ENCODE results near the gene SARDH. TPM values are rescaled to one million over a fixed set of nuclear protein-coding genes. Genes with fewer than 3 reads are reported as not detected.
A peak's percentile ranks its signal among the peaks of the same experiment; 100 is the strongest.

The SARDH gene
- total and polyA plus RNA-seq, 2 donors (not counting 1 experiment from before 2014, with no cell fraction given) = 0.03 to 0.07 TPM

- CTCF ChIA-PET = no interaction called here
- H3K9me3 ChIP-seq (ENCODE audit: control extremely low read depth in 1 of 3, control insufficient read depth in 2 of 3, insufficient read depth in 1 of 3, low read length in 2 of 3) = peaks cover 0 to 3% (median 0%) of the 10 kb centered on the region in 3 donors
- POLR2A ChIA-PET = no interaction called here
- H3K9me3 Mint-ChIP-seq (ENCODE audit: insufficient read depth) = no peaks in the 10 kb centered on the region
- no peaks in the 10 kb centered on the region for H3K27me3 ChIP-seq (replicated peaks in 1 of 4; ENCODE audit: control extremely low read depth in 1 of 4, control insufficient read depth in 3 of 4, insufficient read depth in 4 of 4, low read length in 3 of 4)
- no peak overlapping the region for H3K4me3 ChIP-seq (ENCODE audit: control extremely low read depth in 1 of 5, extremely low read depth in 1 of 5, insufficient read depth in 1 of 5, low read depth in 2 of 5, low read length in 4 of 5)
- H2AFZ ChIP-seq (ENCODE audit: insufficient read depth, low read depth, low read length, poor library complexity, severe bottlenecking) = no peak overlapping the region
- DNase-seq = no peak
- H3K27ac ChIP-seq (ENCODE audit: low read length in 2 of 2) = no peak overlapping the region
- peaks cover 0 to 14% of the 10 kb centered on the region in 2 donors for H3K4me1 ChIP-seq (ENCODE audit: control insufficient read depth in 2 of 2, insufficient read depth in 2 of 2, low read length in 2 of 2)
- H3K4me3 Mint-ChIP-seq = no peak overlapping the region
- no peaks in the 10 kb centered on the region for H4K20me1 ChIP-seq (ENCODE audit: control insufficient read depth, insufficient read depth, low read length, poor library complexity, severe bottlenecking)
- no peak overlapping the region for H3K9ac ChIP-seq (ENCODE audit: low read length)
- no peaks in the 10 kb centered on the region for H3K79me2 ChIP-seq (ENCODE audit: control insufficient read depth, insufficient read depth, low read length)
- 92% methylated on average over 23 of the region's 26 CpGs for WGBS (ENCODE audit: insufficient coverage)
- no peak for ATAC-seq (ENCODE audit: low read depth)
- peaks cover 7% of the 10 kb centered on the region for H3K4me1 Mint-ChIP-seq
- no peak overlapping the region for H3K27ac Mint-ChIP-seq
- intact Hi-C loops (cut with micrococcal nuclease) = no loop called here
- no peak overlapping the region for H3K4me2 ChIP-seq (replicated peaks; ENCODE audit: low read depth, low read length, poor library complexity, severe bottlenecking)
- no peaks in the 10 kb centered on the region for H3K27me3 Mint-ChIP-seq
- no peak for TF ChIP-seq CTCF (IDR thresholded peaks at IDR 0.05)
- no peak for TF ChIP-seq EZH2 (IDR thresholded peaks at IDR 0.05; ENCODE audit: borderline replicate concordance, insufficient read depth, low read depth, low read length, poor library complexity, severe bottlenecking)
- no peaks in the 10 kb centered on the region for H3K36me3 ChIP-seq (replicated peaks in 1 of 2; ENCODE audit: control extremely low read depth in 1 of 2, control insufficient read depth in 1 of 2, extremely low read depth in 1 of 2, insufficient read depth in 2 of 2, low read length in 1 of 2)
Observed at GRCh38 chr9:133684121-133684935, 53.8 kb downstream of the SARDH start.

- peaks cover 0 to 3% (median 0%) of the 10 kb centered on the region in 3 donors for H3K9me3 ChIP-seq (ENCODE audit: control extremely low read depth in 1 of 3, control insufficient read depth in 2 of 3, insufficient read depth in 1 of 3, low read length in 2 of 3)
- no peak overlapping the region for H3K9ac ChIP-seq (ENCODE audit: low read length)
- no peak for DNase-seq
- no peaks in the 10 kb centered on the region for H3K79me2 ChIP-seq (ENCODE audit: control insufficient read depth, insufficient read depth, low read length)
- no peaks in the 10 kb centered on the region for H3K27me3 ChIP-seq (replicated peaks in 1 of 4; ENCODE audit: control extremely low read depth in 1 of 4, control insufficient read depth in 3 of 4, insufficient read depth in 4 of 4, low read length in 3 of 4)
- H3K4me1 Mint-ChIP-seq = peaks cover 7% of the 10 kb centered on the region
- no peak overlapping the region for H3K4me3 ChIP-seq (ENCODE audit: control extremely low read depth in 1 of 5, extremely low read depth in 1 of 5, insufficient read depth in 1 of 5, low read depth in 2 of 5, low read length in 4 of 5)
- no peaks in the 10 kb centered on the region for H3K27me3 Mint-ChIP-seq
- H4K20me1 ChIP-seq (ENCODE audit: control insufficient read depth, insufficient read depth, low read length, poor library complexity, severe bottlenecking) = no peaks in the 10 kb centered on the region
- no peak for TF ChIP-seq EZH2 (IDR thresholded peaks at IDR 0.05; ENCODE audit: borderline replicate concordance, insufficient read depth, low read depth, low read length, poor library complexity, severe bottlenecking)
- TF ChIP-seq CTCF (IDR thresholded peaks at IDR 0.05) = no peak
- peaks cover 0 to 14% of the 10 kb centered on the region in 2 donors for H3K4me1 ChIP-seq (ENCODE audit: control insufficient read depth in 2 of 2, insufficient read depth in 2 of 2, low read length in 2 of 2)
- ChIA-PET POLR2A (no interaction called here), CTCF (interaction anchor here (1.2 kb wide), 1 partner anchor 60 kb away, joined by 3 read pairs; no protein-coding TSS in a partner anchor)
- peak overlapping the region; percentile 19 for H3K4me2 ChIP-seq (replicated peaks; ENCODE audit: low read depth, low read length, poor library complexity, severe bottlenecking)
- no peaks in the 10 kb centered on the region for H3K9me3 Mint-ChIP-seq (ENCODE audit: insufficient read depth)
- peak; percentile 10 for ATAC-seq (ENCODE audit: low read depth)
- H3K4me3 Mint-ChIP-seq = peak overlapping the region; percentile 35
- peak overlapping the region; percentile 38 for H2AFZ ChIP-seq (ENCODE audit: insufficient read depth, low read depth, low read length, poor library complexity, severe bottlenecking)
- 45% methylated on average over 19 of the region's 19 CpGs for WGBS (ENCODE audit: insufficient coverage)
- no peak overlapping the region for H3K27ac Mint-ChIP-seq
- H3K36me3 ChIP-seq (replicated peaks in 1 of 2; ENCODE audit: control extremely low read depth in 1 of 2, control insufficient read depth in 1 of 2, extremely low read depth in 1 of 2, insufficient read depth in 2 of 2, low read length in 1 of 2) = no peaks in the 10 kb centered on the region
- H3K27ac ChIP-seq (ENCODE audit: low read length in 2 of 2) = no peak overlapping the region
- intact Hi-C loops (cut with micrococcal nuclease) = no loop called here
Observed at GRCh38 chr9:133683586-133684120, 54.5 kb downstream of the SARDH start.
